Neural cell (in vitro differentiated cells): ENCODE measurements around the gene SSUH2. TPM values are rescaled to one million over a fixed set of nuclear protein-coding genes. Genes with fewer than 3 reads are reported as not detected.

ENCODE experiments used
- H2AFZ ChIP-seq: fragments of 200-600, 300-800 bp; sonication (generic), shearing (Covaris generic); 2 replicates; pipeline ENCODE4 v1.6.0; 2014; ENCODE audit warnings: low read depth, mild to moderate bottlenecking, antibody characterized with exemption, low read length, moderate library complexity
- H3F3A ChIP-seq: fragments of 200-600 bp; shearing (Covaris generic); 2 replicates; pipeline ENCODE4 v1.6.1; 2016; ENCODE audit warnings: mild to moderate bottlenecking, moderate library complexity, mixed read lengths, antibody characterized with exemption, low read length; ENCODE audit not compliant: insufficient read depth, poor library complexity, severe bottlenecking
- H3K27ac ChIP-seq: fragments of 200-600, 300-800 bp; sonication (generic), shearing (Covaris generic); 2 replicates; pipeline ENCODE4 v1.5.1; 2014; ENCODE audit warnings: mild to moderate bottlenecking, low read length, moderate library complexity
- H3K27me3 ChIP-seq: fragments of 300-800, 200-600 bp; sonication (generic), shearing (Covaris generic); 2 replicates; pipeline ENCODE4 v1.6.0; 2014; ENCODE audit warnings: mild to moderate bottlenecking, low read depth, low read length, moderate library complexity; ENCODE audit not compliant: insufficient read depth
- H3K36me3 ChIP-seq: fragments of 300-800, 200-600 bp; sonication (generic), shearing (Covaris generic); 2 replicates; pipeline ENCODE4 v1.5.1; 2014; ENCODE audit warnings: mild to moderate bottlenecking, antibody characterized with exemption, low read length, moderate library complexity; ENCODE audit not compliant: insufficient read depth
- H3K4me2 ChIP-seq: fragments of 300-800, 200-600 bp; sonication (generic), shearing (Covaris generic); 2 replicates; pipeline ENCODE4 v1.6.0; 2014; ENCODE audit warnings: mild to moderate bottlenecking, low read length
- H3K4me3 ChIP-seq: fragments of 300-800, 200-600 bp; sonication (generic), shearing (Covaris generic); 2 replicates; pipeline ENCODE4 v1.5.1; 2014; ENCODE audit warnings: mild to moderate bottlenecking, low read length, moderate library complexity
- H3K79me2 ChIP-seq: fragments of 200-600 bp; shearing (Covaris generic); replicated peaks from 2 replicates; pipeline ENCODE4 v1.6.0; 2014; ENCODE audit warnings: mild to moderate bottlenecking, low read length, moderate library complexity; ENCODE audit not compliant: insufficient read depth
- H3K9ac ChIP-seq: fragments of 300-800, 200-600 bp; sonication (generic), shearing (Covaris generic); 2 replicates; pipeline ENCODE4 v1.6.1; 2016; ENCODE audit warnings: mild to moderate bottlenecking, low read length, mixed read lengths
- H3K9me2 ChIP-seq: fragments of 200-600 bp; shearing (Covaris generic); 2 replicates; pipeline ENCODE4 v1.6.1; 2016; ENCODE audit warnings: mild to moderate bottlenecking, low read length, mixed read lengths; ENCODE audit not compliant: insufficient read depth
- H3K9me3 ChIP-seq: fragments of 200-600, 300-800 bp; sonication (generic), shearing (Covaris generic); 2 replicates; pipeline ENCODE4 v1.6.1; 2016; ENCODE audit warnings: mild to moderate bottlenecking, mixed run types, low read length, moderate library complexity, mixed read lengths
- H4K20me1 ChIP-seq: fragments of 200-600 bp; shearing (Covaris generic); 2 replicates; pipeline ENCODE4 v1.6.1; 2016; ENCODE audit warnings: mild to moderate bottlenecking, mixed run types; ENCODE audit not compliant: insufficient read depth
- EP300 ChIP-seq: fragments of 450-650 bp; conservative IDR thresholded peaks from 2 replicates; pipeline ENCODE4 v1.6.1; 2014; ENCODE audit warnings: antibody characterized with exemption, mild to moderate bottlenecking, moderate library complexity; ENCODE audit not compliant: poor library complexity, severe bottlenecking
- EZH2 ChIP-seq: fragments of 200-600, 300-800 bp; shearing (Covaris generic), sonication (generic); IDR thresholded peaks from 2 replicates; pipeline ENCODE4 v1.6.1; 2014; ENCODE audit warnings: antibody characterized with exemption, low read length, borderline replicate concordance, mild to moderate bottlenecking; ENCODE audit not compliant: insufficient read depth, poor library complexity, severe bottlenecking
- MXI1 ChIP-seq: fragments of 450-650 bp; conservative IDR thresholded peaks from 2 replicates; pipeline ENCODE4 v1.6.1; 2014; ENCODE audit warnings: antibody characterized with exemption, mild to moderate bottlenecking; ENCODE audit not compliant: poor library complexity, severe bottlenecking
- POLR2AphosphoS5 ChIP-seq: IDR thresholded peaks from 2 replicates; pipeline ENCODE4 v1.6.1; 2012
- RAD21 ChIP-seq: fragments of 450-650 bp; conservative IDR thresholded peaks from 2 replicates; pipeline ENCODE4 v1.6.1; 2014; ENCODE audit warnings: antibody characterized with exemption, mild to moderate bottlenecking, moderate library complexity
- SMC3 ChIP-seq: fragments of 450-650 bp; conservative IDR thresholded peaks from 2 replicates; pipeline ENCODE4 v1.6.1; 2014; ENCODE audit warnings: antibody characterized with exemption, mild to moderate bottlenecking, moderate library complexity; ENCODE audit not compliant: poor library complexity
- TAF1 ChIP-seq: IDR thresholded peaks from 2 replicates; pipeline ENCODE4 v1.6.1; 2012; ENCODE audit warnings: low read depth
- polyA plus RNA-seq: library from polyadenylated mRNA; depleted of rRNA; stranded (reverse); fragments of >200 nt; gene quantifications from 2 replicates; pipeline ENCODE4 v1.2.3, GENCODE V29; 2014
- TF ChIP-seq, protein P1 (sequence below): fragments of 450-650 bp; IDR thresholded peaks from 2 replicates; pipeline ENCODE4 v1.5.1; 2014; ENCODE audit warnings: antibody characterized with exemption, mild to moderate bottlenecking, moderate library complexity; ENCODE audit not compliant: poor library complexity, severe bottlenecking
- TF ChIP-seq, protein P2 (sequence below): IDR thresholded peaks from 2 replicates; pipeline ENCODE4 v1.6.1; 2012; ENCODE audit warnings: borderline replicate concordance

SSUH2 gene
- polyA plus RNA-seq, 1 donor from 2014 or later: 0.88 TPM

DNA sequence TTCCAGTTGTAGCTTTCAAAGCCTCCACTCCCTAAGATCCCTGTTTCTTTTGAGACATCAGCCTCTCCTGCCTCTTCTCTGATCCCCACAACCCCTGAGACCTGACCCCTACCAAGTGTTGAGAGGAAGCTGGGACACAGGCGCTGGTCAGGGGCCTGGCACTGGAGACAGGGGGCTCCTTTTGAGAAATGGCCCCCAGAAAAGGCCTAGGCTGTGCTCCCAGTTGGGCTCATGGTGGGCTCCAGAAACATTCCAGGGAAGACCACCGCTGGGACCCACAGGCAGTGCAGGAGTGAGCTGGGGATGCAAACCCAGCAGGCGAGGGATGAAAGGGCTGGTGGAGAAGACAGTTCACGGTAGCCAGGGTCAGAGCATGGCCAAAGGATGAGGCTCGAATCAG lies 16.6 kb downstream of the SSUH2 start:
- Histone ChIP-seq H3K9ac (no peak overlapping the region), H3F3A (no peaks in the 10 kb centered on the region), H3K27me3 (no peaks in the 10 kb centered on the region), H3K79me2 (no peaks in the 10 kb centered on the region), H3K9me2 (no peaks in the 10 kb centered on the region), H3K27ac (no peak overlapping the region), H3K9me3 (no peaks in the 10 kb centered on the region), H2AFZ (no peak overlapping the region), H3K36me3 (no peaks in the 10 kb centered on the region), H4K20me1 (no peaks in the 10 kb centered on the region), H3K4me2 (no peak overlapping the region), H3K4me3 (no peak overlapping the region)
- TF ChIP-seq EP300 (no peak), MXI1 (no peak), EZH2 (no peak), POLR2AphosphoS5 (no peak), SMC3 (no peak)

DNA sequence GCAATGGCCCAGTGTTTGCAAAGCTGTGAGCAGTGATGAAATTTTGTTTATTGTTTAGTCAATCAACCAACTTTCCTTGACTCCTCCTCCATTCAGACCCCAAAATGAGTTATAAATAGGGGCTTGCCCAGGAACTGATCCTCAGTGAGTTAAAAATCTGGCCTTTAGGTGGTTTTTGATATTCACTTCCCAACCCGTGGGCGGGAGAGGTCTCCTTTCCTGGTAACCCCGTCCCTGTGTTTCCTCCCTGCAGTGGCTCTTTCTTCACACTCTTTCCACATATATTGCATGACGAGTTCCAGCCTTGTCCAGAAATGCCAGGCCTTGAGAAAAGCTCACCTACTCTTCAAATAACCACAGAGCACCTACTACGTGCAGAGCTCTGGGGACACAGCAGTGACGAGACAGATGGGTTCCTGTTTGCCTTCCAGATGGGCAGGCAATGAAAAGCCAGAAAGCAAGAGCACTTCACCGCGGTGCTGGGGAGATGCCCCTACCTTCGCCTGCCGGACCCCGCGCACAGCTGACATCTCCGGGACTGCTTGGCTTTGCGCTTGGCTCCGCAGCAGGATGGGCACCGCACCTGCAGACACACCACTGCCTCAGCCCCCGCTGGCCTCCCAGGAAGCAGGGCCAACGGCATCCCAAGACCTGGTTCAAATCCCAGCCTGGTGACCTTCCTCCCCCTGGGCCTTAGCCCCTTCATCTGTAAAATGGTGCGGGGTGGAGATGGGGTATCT lies 17.2 kb downstream of the SSUH2 start:
- no peak overlapping the region for H2AFZ ChIP-seq
- H3K27me3 ChIP-seq: no peaks in the 10 kb centered on the region
- no peak overlapping the region for H3K9ac ChIP-seq
- no peaks in the 10 kb centered on the region for H4K20me1 ChIP-seq
- H3K27ac ChIP-seq: no peak overlapping the region
- no peaks in the 10 kb centered on the region for H3F3A ChIP-seq
- no peak overlapping the region for H3K4me3 ChIP-seq
- no peaks in the 10 kb centered on the region for H3K9me2 ChIP-seq
- no peaks in the 10 kb centered on the region for H3K79me2 ChIP-seq
- H3K36me3 ChIP-seq: no peaks in the 10 kb centered on the region
- H3K9me3 ChIP-seq: no peaks in the 10 kb centered on the region
- no peak overlapping the region for H3K4me2 ChIP-seq
- TF ChIP-seq TAF1 (no peak), RAD21 (no peak), MXI1 (no peak), SMC3 (no peak), EZH2 (no peak), POLR2AphosphoS5 (no peak), EP300 (no peak)
- TF ChIP-seq, protein P1, sequence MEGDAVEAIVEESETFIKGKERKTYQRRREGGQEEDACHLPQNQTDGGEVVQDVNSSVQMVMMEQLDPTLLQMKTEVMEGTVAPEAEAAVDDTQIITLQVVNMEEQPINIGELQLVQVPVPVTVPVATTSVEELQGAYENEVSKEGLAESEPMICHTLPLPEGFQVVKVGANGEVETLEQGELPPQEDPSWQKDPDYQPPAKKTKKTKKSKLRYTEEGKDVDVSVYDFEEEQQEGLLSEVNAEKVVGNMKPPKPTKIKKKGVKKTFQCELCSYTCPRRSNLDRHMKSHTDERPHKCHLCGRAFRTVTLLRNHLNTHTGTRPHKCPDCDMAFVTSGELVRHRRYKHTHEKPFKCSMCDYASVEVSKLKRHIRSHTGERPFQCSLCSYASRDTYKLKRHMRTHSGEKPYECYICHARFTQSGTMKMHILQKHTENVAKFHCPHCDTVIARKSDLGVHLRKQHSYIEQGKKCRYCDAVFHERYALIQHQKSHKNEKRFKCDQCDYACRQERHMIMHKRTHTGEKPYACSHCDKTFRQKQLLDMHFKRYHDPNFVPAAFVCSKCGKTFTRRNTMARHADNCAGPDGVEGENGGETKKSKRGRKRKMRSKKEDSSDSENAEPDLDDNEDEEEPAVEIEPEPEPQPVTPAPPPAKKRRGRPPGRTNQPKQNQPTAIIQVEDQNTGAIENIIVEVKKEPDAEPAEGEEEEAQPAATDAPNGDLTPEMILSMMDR: no peak
- TF ChIP-seq, protein P2, sequence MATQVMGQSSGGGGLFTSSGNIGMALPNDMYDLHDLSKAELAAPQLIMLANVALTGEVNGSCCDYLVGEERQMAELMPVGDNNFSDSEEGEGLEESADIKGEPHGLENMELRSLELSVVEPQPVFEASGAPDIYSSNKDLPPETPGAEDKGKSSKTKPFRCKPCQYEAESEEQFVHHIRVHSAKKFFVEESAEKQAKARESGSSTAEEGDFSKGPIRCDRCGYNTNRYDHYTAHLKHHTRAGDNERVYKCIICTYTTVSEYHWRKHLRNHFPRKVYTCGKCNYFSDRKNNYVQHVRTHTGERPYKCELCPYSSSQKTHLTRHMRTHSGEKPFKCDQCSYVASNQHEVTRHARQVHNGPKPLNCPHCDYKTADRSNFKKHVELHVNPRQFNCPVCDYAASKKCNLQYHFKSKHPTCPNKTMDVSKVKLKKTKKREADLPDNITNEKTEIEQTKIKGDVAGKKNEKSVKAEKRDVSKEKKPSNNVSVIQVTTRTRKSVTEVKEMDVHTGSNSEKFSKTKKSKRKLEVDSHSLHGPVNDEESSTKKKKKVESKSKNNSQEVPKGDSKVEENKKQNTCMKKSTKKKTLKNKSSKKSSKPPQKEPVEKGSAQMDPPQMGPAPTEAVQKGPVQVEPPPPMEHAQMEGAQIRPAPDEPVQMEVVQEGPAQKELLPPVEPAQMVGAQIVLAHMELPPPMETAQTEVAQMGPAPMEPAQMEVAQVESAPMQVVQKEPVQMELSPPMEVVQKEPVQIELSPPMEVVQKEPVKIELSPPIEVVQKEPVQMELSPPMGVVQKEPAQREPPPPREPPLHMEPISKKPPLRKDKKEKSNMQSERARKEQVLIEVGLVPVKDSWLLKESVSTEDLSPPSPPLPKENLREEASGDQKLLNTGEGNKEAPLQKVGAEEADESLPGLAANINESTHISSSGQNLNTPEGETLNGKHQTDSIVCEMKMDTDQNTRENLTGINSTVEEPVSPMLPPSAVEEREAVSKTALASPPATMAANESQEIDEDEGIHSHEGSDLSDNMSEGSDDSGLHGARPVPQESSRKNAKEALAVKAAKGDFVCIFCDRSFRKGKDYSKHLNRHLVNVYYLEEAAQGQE: no peak
